ENCODE measurements around the gene SLC4A5.
A peak's percentile ranks its signal among the peaks of the same experiment; 100 is the strongest.

Gene SLC4A5

DNA sequence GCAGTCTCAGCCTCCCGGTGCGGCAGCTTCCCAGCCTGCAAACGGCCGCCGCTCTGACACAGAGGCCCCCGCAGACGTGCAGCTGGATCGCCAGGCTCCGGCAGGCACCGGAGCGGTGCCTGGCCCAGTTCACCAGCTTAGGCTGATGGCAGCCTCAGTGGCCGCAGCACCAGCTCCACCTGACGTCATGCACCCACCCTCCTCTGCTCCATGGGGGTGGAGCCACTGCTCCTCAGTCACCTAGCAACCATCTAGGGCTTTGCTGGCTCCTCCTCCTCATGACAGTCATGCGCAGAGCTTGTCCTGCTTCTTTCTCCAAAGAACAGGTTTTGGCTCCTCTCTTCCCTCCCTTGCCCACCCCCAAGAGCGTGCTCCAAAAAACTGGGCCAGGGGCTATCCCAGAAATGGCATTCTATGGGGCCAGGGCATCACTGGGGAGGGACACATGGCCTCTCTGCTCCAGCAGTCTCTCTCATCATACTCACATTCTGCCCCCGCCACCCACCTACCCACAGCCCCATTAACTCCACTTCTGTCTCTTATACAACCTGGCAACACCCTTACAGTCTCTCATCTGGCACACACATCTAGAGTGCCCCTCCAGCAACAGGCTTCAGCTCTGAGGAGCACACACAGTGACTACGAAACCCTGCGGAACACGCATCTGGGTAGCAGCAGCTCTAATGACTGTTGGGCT lies 31.4 kb upstream of the SLC4A5 start:
- H3K4me1 Mint-ChIP-seq (ENCODE audit: low read depth): peaks cover 10% of the 10 kb centered on the region
- peaks cover 27% of the 10 kb centered on the region for H3K36me3 Mint-ChIP-seq (ENCODE audit: low read depth)
- H3K27me3 Mint-ChIP-seq (ENCODE audit: low read depth): no peaks in the 10 kb centered on the region
- H3K4me3 Mint-ChIP-seq: no peak overlapping the region
- no peaks in the 10 kb centered on the region for H3K9me3 Mint-ChIP-seq
- no peak overlapping the region for H3K27ac Mint-ChIP-seq

DNA sequence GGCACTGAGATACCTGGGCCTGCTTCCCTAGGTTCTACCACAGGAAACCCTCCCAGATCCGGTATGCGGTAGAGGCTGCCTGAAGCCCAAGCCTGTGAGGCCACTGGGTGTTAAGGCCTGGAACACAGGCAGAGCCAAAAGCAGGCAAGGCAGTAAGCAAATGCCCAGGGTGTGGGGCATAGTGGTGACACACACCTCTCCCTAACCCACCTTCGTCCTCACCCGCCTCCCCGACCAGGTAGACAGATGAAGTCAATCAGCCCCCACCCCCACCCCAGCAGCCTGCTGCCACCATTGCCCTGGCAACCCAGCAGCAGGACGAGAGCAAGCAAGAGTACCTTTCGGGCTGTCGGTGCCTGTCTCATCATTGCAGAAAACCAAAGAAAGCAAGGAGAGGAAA lies 30.8 kb upstream of the SLC4A5 start:
- H3K4me1 Mint-ChIP-seq (ENCODE audit: low read depth): peaks cover 9% of the 10 kb centered on the region
- H3K27me3 Mint-ChIP-seq (ENCODE audit: low read depth): no peaks in the 10 kb centered on the region
- H3K36me3 Mint-ChIP-seq (ENCODE audit: low read depth): peaks cover 28% of the 10 kb centered on the region
- H3K9me3 Mint-ChIP-seq: no peaks in the 10 kb centered on the region
- no peak overlapping the region for H3K4me3 Mint-ChIP-seq
- no peak overlapping the region for H3K27ac Mint-ChIP-seq

DNA sequence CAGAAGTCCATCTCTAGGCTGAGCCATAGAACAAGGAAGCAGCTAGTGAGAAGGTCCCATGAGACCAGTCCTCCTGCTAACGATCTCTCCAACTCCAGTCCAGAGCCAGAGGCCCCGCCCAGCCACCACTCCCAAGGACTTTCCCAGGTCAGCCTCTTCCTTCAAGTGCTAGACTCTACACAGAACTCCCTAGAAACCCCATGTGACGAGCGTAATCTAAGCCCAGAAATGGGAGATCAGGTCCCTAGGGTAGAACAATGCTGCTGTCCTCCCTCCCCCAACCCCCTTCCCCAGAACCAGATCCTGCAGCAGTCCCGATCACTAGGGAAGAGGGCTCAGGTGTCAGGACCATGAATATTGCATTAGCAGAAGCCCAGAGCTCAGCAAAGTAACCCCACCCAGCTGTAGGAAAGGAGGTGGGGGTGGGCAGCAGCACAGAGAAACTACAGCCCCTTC lies 30.0 kb upstream of the SLC4A5 start:
- peak overlapping the region; percentile 26 for H3K27ac Mint-ChIP-seq
- no peaks in the 10 kb centered on the region for H3K9me3 Mint-ChIP-seq
- no peaks in the 10 kb centered on the region for H3K27me3 Mint-ChIP-seq (ENCODE audit: low read depth)
- H3K36me3 Mint-ChIP-seq (ENCODE audit: low read depth): peaks cover 34% of the 10 kb centered on the region
- H3K4me1 Mint-ChIP-seq (ENCODE audit: low read depth): peaks cover 4% of the 10 kb centered on the region
- H3K4me3 Mint-ChIP-seq: no peak overlapping the region

DNA sequence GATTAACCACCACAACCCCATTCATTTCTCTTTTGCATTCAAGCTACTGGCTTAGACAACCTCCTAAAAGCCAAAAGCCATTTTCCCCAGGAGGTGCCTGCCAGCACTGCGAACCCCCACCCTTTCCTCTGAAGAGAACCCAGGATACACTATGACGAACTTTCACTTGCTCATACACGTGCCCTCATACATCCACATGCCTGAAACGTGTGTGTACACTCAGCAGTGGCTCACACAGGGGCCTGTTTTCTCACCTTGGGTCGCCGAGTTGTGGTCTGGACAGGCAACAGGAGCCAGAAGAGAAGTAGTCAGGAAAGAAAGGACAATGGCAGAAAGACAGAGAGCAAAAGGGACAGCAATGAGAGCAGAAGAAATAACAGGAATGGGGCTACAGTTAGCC lies 29.5 kb upstream of the SLC4A5 start:
- Mint-ChIP-seq H3K9me3 (no peaks in the 10 kb centered on the region), H3K4me3 (no peak overlapping the region), H3K4me1 (ENCODE audit: low read depth) (peaks cover 4% of the 10 kb centered on the region), H3K27me3 (ENCODE audit: low read depth) (no peaks in the 10 kb centered on the region), H3K27ac (no peak overlapping the region), H3K36me3 (ENCODE audit: low read depth) (peaks cover 34% of the 10 kb centered on the region)

DNA sequence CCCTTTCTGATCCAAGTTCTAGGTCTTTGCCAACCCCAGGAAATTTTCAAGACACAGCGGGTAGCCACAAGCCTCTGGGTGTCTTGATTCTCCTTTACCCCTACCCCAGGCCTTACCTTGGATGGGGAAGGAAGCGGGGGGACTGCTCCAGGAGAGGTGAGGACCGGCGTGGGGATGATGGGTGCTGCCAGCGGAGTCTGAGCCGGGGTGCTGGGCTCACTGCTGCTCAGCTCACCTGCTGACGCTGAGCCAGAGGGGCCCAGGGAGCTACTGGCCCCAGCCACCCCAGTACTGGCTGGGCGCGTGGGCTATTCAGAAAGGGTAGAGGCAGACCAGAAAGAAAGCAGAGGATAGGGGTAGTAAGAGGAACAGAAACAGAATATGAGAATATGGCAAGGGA lies 28.2 kb upstream of the SLC4A5 start:
- H3K9me3 Mint-ChIP-seq: no peaks in the 10 kb centered on the region
- H3K36me3 Mint-ChIP-seq (ENCODE audit: low read depth): peaks cover 36% of the 10 kb centered on the region
- no peak overlapping the region for H3K27ac Mint-ChIP-seq
- H3K4me1 Mint-ChIP-seq (ENCODE audit: low read depth): peaks cover 4% of the 10 kb centered on the region
- H3K4me3 Mint-ChIP-seq: no peak overlapping the region
- H3K27me3 Mint-ChIP-seq (ENCODE audit: low read depth): no peaks in the 10 kb centered on the region

DNA sequence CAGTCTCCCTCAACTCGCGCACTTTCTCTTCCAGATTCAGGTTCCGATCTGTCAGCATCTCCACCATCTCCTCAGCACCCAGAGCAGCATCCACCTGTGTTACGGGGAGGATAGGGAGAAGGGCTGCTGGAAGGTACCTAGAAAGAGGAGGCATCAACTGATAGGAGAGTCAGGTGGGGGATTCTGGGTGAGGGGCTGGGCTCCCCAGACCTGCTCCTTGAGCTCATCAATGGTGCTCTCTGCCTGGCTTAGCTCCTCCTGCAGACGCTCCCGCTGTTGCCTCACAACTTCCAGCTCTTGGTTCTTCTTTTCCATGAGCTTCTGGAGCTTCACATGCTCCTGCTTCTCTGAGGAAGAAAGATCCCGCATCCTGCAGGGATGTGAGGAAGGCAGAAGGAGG lies 26.8 kb upstream of the SLC4A5 start:
- no peak overlapping the region for H3K27ac Mint-ChIP-seq
- H3K4me3 Mint-ChIP-seq: no peak overlapping the region
- peaks cover 2% of the 10 kb centered on the region for H3K4me1 Mint-ChIP-seq (ENCODE audit: low read depth)
- H3K27me3 Mint-ChIP-seq (ENCODE audit: low read depth): no peaks in the 10 kb centered on the region
- H3K9me3 Mint-ChIP-seq: no peaks in the 10 kb centered on the region
- H3K36me3 Mint-ChIP-seq (ENCODE audit: low read depth): peaks cover 46% of the 10 kb centered on the region

DNA sequence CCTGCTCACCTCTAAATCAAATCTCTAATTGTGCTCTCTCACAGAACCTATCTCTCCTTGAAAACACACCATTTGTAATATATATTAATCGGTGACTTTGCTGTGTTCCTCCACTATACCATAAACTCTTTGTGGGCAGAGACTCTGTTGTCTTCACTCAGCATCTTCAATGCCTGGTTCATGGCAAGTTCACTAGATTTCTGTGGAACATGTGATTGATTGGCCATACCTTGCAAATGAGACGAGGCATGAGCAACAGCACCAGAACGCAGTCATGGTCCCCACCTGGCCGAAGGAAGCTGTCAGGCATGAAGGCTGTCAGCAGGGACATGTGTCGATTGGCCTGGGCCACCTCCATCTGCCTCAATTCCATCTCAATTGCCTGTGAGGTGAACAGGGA lies 25.3 kb upstream of the SLC4A5 start:
- H3K4me1 Mint-ChIP-seq (ENCODE audit: low read depth): no peaks in the 10 kb centered on the region
- H3K27ac Mint-ChIP-seq: no peak overlapping the region
- H3K9me3 Mint-ChIP-seq: no peaks in the 10 kb centered on the region
- H3K36me3 Mint-ChIP-seq (ENCODE audit: low read depth): peaks cover 47% of the 10 kb centered on the region
- no peaks in the 10 kb centered on the region for H3K27me3 Mint-ChIP-seq (ENCODE audit: low read depth)
- H3K4me3 Mint-ChIP-seq: no peak overlapping the region

DNA sequence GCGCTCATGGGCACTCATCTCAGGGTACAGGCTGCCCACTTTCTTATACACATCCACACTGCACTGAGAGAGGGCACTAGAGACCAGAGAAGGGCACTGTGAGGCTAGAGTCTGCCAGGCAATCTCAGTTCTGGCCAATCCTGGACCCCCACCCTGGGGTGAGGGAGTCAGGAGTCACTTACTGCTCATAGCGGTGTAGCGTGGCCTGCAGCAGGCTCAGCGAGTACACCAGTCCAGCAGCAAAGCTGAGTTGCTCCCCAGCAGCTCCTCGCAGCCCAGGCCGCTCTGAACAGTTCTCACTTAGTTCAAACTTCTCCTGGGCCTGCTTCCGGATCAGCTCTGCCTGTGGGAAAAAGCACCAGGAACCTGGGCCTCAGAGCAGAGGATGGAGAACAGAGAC lies 24.6 kb upstream of the SLC4A5 start:
- peaks cover 47% of the 10 kb centered on the region for H3K36me3 Mint-ChIP-seq (ENCODE audit: low read depth)

DNA sequence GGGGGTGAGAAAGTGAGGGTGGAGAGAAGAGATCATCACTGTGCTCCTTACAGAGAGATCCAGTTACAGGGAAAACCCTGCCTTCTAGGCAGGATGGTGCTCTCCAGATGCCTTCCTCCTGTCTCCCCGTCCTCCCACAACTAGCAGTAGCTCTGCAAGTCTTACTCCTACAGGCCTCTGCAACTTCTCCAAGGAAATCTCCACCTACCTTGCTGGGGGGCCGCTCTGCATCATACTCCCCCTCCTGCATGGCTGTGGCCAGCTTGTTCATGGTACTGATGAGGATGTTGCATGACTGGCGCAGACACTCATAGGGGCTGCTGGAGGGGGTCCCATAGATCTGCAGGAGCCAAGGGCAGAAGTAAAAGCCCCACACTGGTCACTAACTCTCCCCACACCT lies 22.8 kb upstream of the SLC4A5 start:
- no peak overlapping the region for H3K4me3 Mint-ChIP-seq

More for the DNA sequence above, 24.6 kb upstream of the SLC4A5 start:
- Mint-ChIP-seq H3K4me3 (no peak overlapping the region), H3K4me1 (ENCODE audit: low read depth) (no peaks in the 10 kb centered on the region), H3K9me3 (no peaks in the 10 kb centered on the region), H3K27ac (no peak overlapping the region), H3K27me3 (ENCODE audit: low read depth) (no peaks in the 10 kb centered on the region)

DNA sequence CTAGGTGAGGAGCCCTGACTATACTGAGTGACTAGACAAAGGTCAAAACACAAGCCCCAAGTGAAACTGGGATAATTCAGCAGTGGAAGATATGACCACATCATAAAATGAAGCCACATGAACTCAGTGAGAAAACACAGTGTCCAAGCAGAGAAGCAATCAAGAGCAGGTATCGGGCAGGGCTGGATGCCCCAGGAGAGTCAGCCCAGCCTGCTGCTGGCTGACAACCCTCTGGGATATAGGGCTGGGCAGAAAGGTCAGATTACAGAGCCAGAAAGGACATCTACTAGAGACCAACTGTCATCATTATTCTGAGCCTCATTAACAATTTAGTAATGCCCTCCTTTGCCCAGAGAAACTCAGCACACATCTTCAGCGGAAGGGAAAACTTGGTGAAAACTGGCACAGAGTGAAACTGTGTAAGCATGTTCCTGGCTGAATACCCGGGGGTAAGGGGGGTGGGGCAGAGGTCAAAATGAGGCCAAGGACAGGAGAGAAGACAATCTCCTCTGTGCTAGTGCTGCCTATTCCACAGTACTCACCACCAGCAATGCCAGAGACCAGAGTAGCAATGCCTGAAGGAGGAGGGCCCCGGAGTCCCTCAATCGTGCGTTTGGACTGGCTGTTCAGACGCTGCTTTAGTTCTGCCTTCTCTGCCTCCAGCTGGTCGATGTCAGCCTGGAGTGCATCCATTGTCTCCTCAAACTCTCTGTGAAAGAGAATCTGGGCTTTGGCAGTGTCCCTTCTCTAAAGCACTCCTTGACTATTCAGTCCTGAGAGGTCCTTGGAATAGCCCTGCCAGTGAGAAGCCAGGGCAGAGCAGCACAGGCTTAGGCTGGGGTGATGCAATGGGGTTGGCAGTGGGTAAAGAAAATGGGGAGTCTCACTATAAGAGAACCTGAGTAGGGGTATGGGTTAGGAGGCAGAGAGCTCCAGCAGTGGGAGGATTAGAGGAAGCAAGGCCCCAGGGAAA lies 21.6 kb upstream of the SLC4A5 start:
- no peaks in the 10 kb centered on the region for H3K9me3 Mint-ChIP-seq
- H3K4me3 Mint-ChIP-seq: no peak overlapping the region
- peaks cover 43% of the 10 kb centered on the region for H3K36me3 Mint-ChIP-seq (ENCODE audit: low read depth)
- peaks cover 2% of the 10 kb centered on the region for H3K4me1 Mint-ChIP-seq (ENCODE audit: low read depth)
- H3K27me3 Mint-ChIP-seq (ENCODE audit: low read depth): no peaks in the 10 kb centered on the region
- H3K27ac Mint-ChIP-seq: no peak overlapping the region

More for the DNA sequence above, 22.8 kb upstream of the SLC4A5 start:
- Mint-ChIP-seq H3K4me1 (ENCODE audit: low read depth) (no peaks in the 10 kb centered on the region), H3K36me3 (ENCODE audit: low read depth) (peaks cover 50% of the 10 kb centered on the region), H3K27ac (no peak overlapping the region), H3K9me3 (no peaks in the 10 kb centered on the region), H3K27me3 (ENCODE audit: low read depth) (no peaks in the 10 kb centered on the region)

DNA sequence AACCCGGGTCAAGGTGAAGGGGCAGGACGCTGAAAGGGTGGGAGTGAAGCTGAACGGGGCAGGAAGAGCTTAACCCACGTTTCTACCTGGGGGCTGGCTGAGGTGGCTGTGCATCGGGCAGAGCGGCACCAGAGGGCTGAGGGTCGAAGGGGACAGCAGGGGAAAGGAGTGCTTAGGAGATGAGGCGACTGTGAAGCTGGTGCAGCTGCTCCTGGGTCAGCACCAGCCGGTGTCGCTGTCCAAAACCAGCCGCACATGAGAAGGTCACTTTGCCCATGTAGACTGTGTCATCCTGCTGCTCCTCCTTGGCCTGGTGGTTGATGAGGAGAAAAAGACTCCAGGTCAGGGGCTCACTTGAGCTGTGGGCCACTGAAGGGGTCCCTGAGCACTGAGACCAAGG lies 18.1 kb upstream of the SLC4A5 start:
- Mint-ChIP-seq H3K4me3 (no peak overlapping the region), H3K4me1 (ENCODE audit: low read depth) (peaks cover 2% of the 10 kb centered on the region), H3K36me3 (ENCODE audit: low read depth) (peaks cover 27% of the 10 kb centered on the region), H3K27ac (no peak overlapping the region), H3K9me3 (no peaks in the 10 kb centered on the region), H3K27me3 (ENCODE audit: low read depth) (no peaks in the 10 kb centered on the region)

DNA sequence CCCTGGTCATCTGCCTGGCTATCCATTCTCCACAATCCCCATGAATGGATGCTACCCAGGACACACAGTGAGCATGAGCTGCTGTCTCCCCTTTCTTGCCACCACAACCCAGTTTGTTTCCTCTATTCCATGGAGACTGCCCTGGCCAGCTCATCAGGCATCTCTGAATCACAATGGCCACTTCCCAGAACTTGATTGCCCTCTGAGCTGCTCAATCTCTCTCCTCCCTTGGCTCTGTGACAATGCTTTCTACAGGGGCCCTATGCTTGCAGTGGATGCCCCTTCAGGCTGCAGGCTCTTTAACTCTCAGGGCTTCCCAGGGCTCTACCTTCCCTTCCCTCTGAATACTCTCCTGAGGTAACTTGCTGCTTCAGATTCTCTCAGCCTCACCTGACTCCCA lies 14.4 kb upstream of the SLC4A5 start:
- H3K4me1 Mint-ChIP-seq (ENCODE audit: low read depth): peaks cover 2% of the 10 kb centered on the region
- no peaks in the 10 kb centered on the region for H3K9me3 Mint-ChIP-seq
- H3K4me3 Mint-ChIP-seq: no peak overlapping the region
- H3K27ac Mint-ChIP-seq: no peak overlapping the region
- H3K36me3 Mint-ChIP-seq (ENCODE audit: low read depth): peaks cover 16% of the 10 kb centered on the region
- no peaks in the 10 kb centered on the region for H3K27me3 Mint-ChIP-seq (ENCODE audit: low read depth)

DNA sequence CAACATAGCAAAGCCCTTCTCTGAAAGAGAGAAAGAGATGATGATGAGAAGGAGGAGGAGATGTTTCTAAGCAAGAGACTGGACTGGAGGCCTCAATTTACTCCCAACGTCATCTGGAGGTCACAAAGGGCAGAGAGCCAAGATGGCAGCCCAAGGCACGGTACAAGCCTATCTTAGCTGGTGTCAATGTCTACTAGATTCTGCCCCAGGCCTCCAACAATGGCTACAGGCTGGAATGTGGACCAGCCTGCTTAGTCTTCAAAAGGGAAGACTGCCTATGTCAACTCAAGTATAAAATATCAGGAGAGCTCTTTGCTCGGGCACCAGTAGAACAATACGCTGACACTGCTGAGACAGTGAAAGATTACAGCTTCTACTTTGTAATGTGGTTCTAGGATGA lies 6.7 kb upstream of the SLC4A5 start:
- no peaks in the 10 kb centered on the region for H3K36me3 Mint-ChIP-seq (ENCODE audit: low read depth)
- H3K4me1 Mint-ChIP-seq (ENCODE audit: low read depth): peaks cover 1% of the 10 kb centered on the region
- H3K9me3 Mint-ChIP-seq: no peaks in the 10 kb centered on the region
- H3K27ac Mint-ChIP-seq: no peak overlapping the region
- H3K27me3 Mint-ChIP-seq (ENCODE audit: low read depth): peaks cover 7% of the 10 kb centered on the region
- no peak overlapping the region for H3K4me3 Mint-ChIP-seq

DNA sequence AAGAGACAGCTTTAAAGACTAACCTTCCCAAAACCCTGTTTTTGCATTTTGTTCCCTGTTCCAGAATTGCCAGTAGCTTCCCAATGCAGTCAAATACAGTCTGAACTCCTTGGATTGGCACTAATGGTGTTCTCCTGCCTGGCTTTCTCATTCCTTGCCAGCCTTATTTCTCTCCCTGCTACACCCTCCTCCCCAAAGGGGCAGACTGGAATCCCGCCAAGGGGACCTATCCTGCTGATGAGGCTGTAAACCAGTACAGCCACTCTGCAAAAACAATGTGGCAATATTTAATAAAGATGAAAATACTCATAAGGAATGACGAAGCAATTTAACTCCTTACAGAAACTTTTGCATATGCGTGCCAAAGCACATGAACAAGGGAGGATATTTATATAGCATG lies 4.5 kb upstream of the SLC4A5 start:
- H3K27me3 Mint-ChIP-seq (ENCODE audit: low read depth): peaks cover 15% of the 10 kb centered on the region
- no peaks in the 10 kb centered on the region for H3K36me3 Mint-ChIP-seq (ENCODE audit: low read depth)
- H3K4me3 Mint-ChIP-seq: no peak overlapping the region
- H3K9me3 Mint-ChIP-seq: no peaks in the 10 kb centered on the region
- peaks cover 4% of the 10 kb centered on the region for H3K4me1 Mint-ChIP-seq (ENCODE audit: low read depth)
- no peak overlapping the region for H3K27ac Mint-ChIP-seq

DNA sequence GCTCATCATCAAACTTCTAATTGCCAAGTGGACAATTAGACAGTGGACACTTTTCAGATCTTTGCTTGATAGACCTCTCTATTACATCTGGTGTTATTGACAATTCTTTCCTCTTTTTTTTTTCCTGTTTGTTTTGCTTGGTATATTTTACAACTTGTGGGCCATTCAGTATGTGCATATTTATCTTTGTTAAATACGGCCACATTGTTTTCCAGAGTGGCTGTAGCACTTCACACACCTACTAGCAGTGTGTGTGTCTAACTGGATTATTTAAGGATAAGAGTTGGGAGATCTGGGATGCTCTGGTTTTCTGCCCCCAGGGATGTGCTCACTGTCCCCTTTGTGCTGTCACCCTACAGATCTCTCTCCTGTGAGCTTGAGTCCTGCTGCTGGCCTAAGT lies 4.1 kb upstream of the SLC4A5 start:
- Mint-ChIP-seq H3K36me3 (ENCODE audit: low read depth) (no peaks in the 10 kb centered on the region), H3K27ac (no peak overlapping the region), H3K4me1 (ENCODE audit: low read depth) (peaks cover 4% of the 10 kb centered on the region), H3K27me3 (ENCODE audit: low read depth) (peaks cover 15% of the 10 kb centered on the region), H3K9me3 (no peaks in the 10 kb centered on the region), H3K4me3 (no peak overlapping the region)

Measured in T-helper 1 cell treated with Interleukin-12 subunit alpha and Interleukin-12 subunit beta and Interleukin-4 antibody, amounts not matched to agents 30 μg/mL and 1 μg/mL, for 36 hours (primary cell).